HG02798 (cell line): Measurements from ENCODE around the gene NEK4.
"Not testable (repeated sequence)": the region's sequence is repeated elsewhere in the genome, so short reads cannot be mapped to it uniquely, and the experiment has no call there.

Experiments
- ATAC-seq: cut with Tn5 transposase; IDR thresholded peaks from one replicate; pipeline ENCODE4 v1.9.1; 2021; ENCODE audit warnings: mild to moderate bottlenecking; ENCODE audit not compliant: unreplicated experiment, poor library complexity

Gene NEK4

DNA sequence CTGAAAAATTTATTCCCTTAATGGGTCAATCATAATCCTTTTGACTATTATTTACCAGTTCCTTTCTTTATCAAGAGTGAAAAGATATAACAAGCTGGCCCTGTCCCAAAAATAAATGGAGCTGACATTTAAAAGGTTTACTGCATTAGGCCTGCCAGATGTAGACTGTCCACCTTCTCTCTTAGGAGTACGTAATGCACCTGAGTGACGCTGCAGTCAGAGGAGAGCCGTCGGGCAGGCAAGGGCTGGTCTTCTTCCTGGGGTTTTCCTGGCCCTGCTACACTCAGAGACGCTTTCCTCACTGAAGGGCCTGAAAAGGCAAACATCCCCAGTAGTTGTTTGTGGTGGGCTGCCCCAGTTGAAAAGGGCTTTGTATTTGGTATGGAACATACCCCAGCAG is 27.6 kb downstream of the NEK4 start:
- ATAC-seq, result no peak

DNA sequence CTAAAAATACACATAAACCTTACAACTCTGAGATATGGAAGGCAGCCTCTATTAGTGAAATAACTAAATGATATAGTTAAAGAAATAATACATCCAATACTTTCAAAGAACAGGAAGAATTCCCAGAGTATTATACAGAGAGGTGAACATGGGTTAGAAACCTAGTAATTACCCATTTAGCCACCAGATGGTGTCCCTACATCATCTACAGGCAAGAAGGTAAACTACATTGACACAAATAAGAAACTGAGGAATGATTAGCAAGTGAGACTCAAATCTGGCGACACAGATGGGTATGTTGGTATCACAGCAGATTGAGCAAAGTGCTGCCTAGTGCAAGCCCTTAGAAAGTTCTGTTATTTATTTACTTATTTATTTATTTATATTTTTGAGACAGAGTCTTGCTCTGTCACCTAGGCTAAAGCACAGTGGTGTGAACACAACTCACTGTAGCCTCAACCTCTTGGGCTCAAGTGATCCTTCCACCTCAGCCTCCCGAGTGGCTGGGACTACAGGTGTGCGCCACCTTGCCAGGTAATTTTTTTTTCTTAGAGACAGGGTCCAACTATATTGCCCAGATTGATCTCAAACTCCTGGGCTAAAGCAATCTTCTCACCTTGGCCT is 28.2 kb downstream of the NEK4 start:
- no peak for ATAC-seq

DNA sequence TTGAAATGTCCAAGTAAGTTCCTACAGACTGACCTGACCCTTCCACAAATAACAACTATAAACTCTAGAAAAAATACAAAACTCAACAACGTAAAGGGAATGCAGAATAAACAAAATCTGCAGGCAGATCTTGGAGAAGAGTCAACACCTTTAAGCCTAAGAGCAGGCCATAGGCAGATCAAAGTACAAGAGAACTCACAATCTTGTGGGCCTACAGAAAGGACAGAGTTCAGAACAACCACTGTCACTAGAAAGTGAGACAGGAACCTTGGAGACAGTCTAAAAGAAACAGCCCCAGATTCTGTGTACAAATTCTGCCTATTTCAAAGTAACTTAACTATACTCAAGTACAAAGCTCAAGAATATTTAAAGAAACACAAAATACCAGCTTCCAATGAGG is 31.0 kb downstream of the NEK4 start:
- ATAC-seq, result no peak

DNA sequence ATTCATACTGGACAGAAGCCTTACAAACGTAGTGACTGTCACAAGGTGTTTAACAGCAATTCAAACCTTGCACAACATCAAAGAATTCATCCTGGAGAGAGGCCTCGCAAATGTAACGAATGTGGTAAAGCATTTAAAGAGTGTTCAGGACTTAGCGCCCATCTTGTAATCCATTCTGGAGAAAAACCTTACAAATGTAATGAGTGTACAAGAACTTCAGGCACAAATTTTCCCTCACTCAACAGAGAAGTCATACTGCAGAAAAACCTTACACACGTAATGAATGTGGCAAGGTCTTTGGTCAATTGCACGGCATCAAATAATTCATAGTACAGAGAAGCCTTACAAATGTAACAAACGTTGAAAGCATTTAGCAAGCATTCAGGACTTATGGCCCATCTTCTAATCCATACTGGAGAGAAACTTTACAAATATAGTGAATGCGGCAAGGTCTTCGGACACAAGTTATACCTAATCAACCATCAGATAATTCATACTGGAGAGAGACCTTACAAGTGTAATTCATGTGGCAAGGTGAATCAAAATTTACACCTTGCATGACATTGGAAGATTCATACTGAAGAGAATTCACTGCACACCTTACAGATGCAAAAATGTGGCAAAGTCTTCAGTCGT is 37.4 kb downstream of the NEK4 start:
- no peak for ATAC-seq

DNA sequence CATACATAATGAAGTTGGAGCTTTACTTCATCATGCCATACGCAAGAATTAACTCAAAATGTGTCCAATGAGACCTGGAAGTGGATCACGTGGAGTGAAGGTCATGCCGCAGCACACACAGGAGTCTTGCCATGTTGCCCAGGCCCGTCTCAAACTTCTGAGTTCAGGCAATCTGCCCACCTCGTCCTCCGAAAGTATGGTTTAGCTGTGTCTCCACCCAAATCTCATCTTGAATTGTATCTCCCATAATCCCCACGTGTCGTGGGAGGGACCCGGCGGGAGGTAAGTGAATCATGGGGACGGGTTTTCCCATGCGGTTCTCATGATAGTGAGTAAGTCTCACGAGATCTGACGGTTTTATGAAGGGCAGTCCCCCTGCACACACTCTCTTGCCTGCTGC is 39.1 kb downstream of the NEK4 start:
- no peak for ATAC-seq

DNA sequence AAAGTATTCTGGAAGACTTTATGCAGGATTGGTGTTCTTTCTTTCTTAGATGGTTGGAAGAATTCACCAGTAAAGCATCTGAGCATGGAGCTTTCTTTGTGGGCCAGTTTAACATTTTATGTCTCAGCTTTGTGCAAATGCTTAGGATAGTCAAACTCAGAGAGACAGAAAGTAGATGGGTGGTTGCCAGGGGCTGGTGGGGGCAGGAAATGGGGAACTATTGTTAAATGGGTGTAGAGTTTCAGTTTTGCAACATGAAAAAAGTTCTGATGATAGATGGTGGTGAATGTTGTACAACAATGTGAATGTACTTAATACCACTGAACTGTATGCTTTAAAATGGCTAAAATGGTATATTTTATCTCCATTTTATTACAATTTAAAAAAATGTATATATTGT is 40.1 kb downstream of the NEK4 start:
- no peak for ATAC-seq

DNA sequence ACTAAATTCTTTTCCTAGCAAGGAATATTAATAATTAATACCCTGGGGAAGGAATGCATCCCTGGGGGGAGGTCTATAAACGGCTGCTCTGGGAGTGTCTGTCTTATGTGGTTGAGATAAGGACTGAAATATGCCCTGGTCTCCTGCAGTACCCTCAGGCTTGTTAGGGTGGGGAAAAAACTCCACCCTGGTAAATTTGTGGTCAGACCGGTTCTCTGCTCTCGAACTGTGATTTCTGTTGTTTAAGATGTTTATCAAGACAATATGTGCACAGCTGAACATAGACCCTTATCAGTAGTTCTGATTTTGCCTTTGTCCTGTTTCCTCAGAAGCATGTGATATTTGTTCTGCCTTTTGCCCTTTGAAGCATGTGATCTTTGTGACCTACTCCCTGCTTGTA is 42.0 kb downstream of the NEK4 start:
- ATAC-seq, result not testable (repeated sequence)

DNA sequence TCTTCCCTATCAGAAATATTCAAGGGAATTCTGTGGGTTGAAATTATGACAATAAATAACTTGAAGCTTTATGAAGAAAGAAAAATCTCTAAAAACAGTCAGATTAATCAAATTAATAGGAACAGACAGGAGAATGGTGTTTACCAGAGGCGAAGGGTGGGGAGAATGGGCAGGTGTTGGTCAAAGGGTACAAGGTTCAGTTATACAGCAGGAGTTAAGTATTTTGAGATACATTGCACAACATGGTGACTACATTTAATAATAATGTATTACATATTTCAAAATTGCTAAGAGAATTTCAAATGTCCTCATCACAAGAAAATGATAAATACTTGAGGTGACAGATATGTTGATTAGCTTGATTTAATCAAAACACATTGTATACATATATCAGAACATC is 46.2 kb downstream of the NEK4 start:
- no peak for ATAC-seq

DNA sequence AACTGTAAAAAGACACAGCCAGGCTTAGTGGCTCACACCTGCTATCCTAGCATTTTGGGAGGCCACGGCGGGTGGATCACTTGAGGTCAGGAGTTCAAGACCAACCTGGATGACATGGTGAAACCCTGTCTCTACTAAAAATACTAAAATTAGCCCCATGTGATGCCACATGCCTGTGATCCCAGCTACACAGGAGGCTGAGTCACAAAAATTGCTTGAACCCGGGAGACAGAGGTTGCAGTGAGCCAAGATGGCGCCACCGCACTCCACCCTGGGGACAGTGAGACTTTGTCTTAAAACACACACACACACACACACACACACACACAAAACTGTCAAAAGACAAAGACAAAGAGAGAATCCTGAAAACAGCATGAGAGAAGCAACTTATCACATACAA is 46.8 kb downstream of the NEK4 start:
- no peak for ATAC-seq

DNA sequence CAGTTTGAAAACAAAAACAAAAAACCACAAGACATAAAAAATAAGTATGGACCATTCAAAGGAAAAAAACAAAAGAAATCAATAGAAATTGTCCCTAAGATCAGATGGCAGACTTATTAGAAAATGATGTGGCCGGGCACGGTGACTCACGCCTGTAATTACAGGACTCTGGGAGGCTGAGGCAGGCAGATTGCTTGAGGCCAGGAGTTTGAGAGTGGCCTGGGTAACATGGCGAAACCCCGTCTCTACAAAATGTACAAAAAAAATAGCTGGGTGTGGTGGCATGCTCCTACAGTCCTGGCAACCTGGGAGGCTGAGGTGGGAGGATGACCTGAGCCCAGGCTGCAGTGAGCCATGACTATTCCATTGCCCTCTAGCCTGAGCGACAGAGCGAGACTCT is 48.2 kb downstream of the NEK4 start:
- ATAC-seq, result no peak

DNA sequence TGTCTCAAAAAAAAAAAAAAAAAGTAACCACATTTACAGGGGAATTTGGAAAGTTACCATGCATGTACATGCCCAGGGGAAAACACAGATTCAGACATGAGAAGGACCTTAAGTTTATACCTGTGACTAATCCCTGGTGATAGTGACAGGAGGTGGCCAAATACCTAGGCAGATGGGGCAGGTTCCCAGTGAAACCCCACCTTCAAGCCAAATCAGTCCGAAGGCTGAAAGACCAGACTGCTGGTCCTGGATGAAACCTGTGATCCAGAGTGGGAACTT is 49.1 kb downstream of the NEK4 start:
- ATAC-seq, result no peak

DNA sequence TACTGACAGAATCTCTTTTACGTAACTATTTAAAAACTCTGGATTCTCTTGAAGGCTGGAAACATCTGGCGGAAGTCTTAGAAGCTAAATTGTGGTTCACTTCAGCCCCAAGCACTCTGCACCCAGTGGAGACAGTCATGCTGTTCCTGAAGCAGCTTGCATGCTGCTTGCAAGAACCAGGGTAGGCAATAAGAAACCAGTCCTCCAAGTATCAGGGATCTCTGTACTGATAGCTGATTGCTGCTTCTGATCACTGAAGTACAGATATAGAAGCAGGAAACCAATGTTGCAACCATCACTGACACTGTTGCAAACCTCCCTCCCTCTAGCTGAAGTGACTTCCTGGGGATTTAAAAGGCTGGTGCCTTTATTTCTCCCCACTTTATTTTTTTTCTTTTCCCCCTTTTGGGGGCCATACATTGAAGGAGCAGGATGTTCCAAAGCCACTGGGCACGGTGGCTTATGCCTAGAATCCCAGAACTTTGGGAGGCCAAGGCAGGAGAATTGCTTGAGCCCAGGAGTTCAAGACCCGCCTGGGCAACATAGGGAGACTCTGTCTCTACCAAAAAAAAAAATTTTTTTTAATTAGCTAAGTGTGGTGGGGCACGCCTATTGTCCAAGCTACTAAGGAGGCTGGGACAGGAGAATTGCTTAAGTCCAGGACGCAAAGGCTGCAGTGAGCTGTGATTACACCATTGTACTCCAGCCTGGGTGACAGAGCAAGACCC is 49.6 kb downstream of the NEK4 start:
- ATAC-seq, result no peak

DNA sequence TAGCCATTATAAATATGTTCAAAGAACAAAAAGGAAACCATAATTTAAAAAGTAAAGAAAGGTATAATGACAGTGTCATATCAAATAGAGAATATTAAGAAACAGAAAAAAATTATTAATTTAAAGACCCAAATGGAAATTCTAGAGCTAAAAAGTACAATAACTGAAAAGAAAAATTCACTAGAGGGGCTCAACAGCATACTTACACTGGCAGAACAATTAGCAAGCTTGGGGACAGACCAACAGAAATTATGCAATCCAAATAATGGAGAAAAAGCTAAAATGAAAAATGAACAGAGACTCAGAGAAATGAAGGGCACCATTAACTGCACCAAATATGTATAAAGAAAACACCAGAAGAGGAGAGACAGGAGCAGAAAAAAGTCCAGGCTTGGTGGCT is 51.1 kb downstream of the NEK4 start:
- no peak for ATAC-seq

DNA sequence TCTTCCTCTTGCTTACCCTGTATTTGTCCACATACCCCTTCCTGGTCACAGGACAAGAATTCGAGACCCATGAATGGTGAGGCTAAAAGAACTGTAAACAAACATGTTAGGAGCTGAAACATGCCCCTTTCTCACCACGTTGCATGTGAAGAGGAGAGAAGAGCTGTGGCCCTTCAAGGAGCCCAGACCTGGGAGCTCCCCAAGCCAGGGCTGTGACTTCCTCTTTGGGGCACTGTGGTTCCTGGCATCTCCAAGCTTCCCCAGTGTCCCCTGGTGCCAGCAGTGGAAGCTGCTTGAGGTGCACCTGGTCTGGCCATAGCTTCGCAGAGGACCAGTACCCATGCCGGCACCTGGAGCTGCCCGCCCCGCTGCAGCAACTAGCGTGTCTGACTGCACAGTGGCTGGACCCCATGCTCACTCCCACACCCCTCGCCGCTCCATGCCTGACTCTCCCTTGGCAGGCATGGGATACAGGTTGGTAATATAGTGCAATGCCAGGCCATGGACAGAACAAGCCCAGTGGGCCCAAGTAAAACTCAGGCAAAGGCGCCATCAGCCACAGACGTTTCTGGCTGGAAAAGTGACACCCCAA is 54.9 kb downstream of the NEK4 start:
- no peak for ATAC-seq

DNA sequence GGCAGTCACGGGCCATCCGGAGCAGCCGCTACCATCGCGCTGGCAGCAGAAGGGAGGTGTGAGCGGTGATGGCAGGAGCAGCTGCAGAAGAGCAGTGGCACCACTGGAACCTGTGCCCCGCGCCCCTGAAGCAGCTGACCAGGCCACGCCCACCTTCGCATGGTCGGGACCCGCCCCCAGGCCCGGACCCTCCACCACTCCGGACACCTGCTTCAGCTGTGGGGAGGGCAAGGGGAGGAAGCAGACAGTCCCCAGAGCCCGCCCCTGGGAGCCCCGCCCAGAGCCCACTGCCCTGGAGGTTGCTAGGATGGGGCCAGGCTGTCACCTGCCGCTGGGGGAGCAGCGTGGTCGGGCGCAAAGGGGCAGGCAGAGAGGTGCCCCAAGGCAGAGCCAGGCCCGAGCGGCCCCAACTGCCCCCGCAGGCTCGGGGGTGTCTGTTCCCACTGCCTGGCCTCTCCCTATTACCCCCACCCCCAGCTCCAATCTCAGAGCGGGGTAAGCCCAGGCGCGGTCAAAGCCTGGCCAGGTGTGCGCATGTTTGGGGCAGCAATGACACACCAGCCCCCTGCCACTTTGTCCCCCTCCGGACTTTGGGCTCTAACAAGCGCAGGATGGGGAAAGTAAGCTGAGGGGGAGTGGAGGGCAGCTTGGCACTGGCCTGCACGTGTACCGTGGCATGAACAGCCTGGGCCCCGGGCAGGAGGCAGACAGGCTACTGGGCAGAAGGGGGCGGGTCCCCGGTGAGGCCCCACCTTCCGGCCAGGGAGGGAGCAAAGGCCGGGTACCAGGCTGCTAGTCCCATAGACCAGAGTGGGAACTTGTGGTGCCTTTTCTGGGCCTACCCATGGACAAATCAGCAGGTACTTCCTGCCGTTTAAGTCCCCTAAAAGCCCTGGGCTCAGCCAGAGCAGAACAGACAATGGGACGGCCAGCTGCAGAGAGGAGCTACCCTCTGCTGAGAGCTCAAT is 56.1 kb downstream of the NEK4 start:
- ATAC-seq, result no peak

DNA sequence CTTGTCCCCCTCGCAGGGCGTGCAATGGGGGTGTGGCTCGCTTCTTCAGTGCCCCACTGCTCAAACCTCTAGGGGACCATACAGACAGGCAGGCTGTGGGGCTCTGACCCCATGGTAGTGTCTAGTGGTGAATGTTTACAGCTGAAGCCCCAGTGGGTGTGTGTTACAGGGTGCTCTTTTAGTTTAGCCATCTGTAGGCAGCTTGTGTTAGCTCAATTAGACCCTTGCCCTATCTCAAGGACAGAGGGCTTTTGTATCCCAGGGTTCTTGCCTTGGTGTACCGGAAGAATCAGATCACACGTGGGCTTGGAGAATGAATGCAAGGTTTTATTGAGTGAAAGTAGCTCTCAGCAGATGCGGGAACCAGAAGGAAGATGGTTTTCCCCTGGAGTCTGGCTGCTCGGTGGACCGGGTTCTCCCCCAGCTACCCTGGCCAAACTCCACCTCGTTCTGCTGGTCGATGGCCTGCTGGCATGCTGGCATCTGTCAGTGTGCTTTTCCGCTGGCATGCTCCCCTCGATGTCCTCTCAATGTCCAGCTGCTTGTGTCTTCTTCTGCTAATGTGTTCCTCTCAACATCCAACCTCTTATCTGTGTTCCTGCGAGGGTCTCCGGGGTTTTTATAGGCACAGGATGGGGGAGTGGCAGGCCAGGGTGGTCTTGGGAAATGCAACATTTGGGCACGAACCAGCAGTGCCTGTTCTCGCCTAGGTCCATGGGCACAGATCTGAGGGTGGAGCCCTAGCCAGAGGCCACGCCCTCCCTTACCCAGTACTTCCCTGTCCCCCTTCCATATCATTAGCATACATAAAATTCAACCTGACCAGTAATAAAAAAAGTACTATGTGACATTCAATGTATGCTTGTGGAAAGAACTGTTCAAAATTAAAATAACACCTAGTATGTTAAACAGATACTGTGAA is 58.2 kb downstream of the NEK4 start:
- ATAC-seq, result no peak

DNA sequence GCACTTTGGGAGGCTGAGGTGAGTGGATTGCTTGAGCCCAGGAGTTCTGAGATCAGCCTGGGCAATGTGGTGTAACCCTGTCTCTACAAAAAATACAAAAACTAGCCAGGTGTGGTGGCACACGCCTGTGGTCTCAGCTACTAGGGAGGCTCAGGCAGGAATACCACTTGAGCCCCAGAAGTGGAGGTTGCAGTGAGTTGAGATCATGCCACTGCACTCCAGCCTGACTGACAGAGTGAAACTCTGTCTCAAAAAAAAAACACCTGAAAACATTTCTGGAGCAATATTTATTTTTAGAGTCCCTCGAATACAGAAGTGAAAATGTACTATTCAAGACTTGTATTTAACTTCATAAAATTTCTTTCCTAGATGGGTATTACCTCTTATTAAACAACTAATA is 60.2 kb downstream of the NEK4 start:
- peak; percentile 23 for ATAC-seq

DNA sequence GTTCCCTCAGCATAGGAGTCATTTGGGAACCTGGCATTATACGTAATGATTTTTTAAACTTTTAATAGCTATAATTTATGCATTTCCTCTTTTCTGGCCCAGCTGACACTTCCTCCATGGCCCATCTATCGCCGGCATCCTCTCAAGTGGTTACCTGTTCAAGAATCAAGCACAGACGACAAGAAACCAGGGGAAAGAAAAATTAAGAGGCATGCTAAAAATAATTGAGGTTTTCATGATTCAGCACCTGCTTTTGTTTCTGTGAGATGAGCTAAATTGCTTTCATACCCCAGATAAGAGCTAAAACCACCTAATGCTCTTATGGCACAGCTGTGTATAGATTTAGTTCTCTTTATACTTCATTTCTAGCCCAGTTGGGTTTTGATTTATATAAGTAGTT is 63.2 kb downstream of the NEK4 start:
- ATAC-seq, result no peak
